ENCODE measurements around the gene CLEC2D. TPM values are rescaled to one million over a fixed set of nuclear protein-coding genes. Genes with fewer than 3 reads are reported as not detected.

CLEC2D gene
- total and polyA plus RNA-seq, 2 donors (not counting 3 experiments of a cell fraction or from before 2014, with no cell fraction given), result 1.8 to 4.1 TPM

- Histone ChIP-seq H3K9ac (replicated peaks; ENCODE audit: extremely low read depth, insufficient read depth, low read length) (no peak overlapping the region), H3K36me3 (ENCODE audit: control insufficient read depth in 2 of 2, extremely low read depth in 1 of 2, insufficient read depth in 2 of 2, low read length in 2 of 2) (no peaks in the 10 kb centered on the region), H2AFZ (ENCODE audit: low read depth, low read length) (no peak overlapping the region), H3K4me1 (ENCODE audit: control insufficient read depth, extremely low read depth, insufficient read depth, low read length) (peaks cover 9% of the 10 kb centered on the region), H3K27me3 (ENCODE audit: control insufficient read depth in 2 of 2, insufficient read depth in 2 of 2, low read length in 2 of 2) (no peaks in the 10 kb centered on the region), H3K9me3 (replicated peaks; ENCODE audit: control insufficient read depth, insufficient read depth, low read length) (no peaks in the 10 kb centered on the region), H3K79me2 (ENCODE audit: control insufficient read depth, insufficient read depth, low read length) (no peaks in the 10 kb centered on the region), H3K27ac (ENCODE audit: insufficient read depth, low read depth, low read length) (no peak overlapping the region), H3K4me2 (ENCODE audit: insufficient read depth, low read length) (no peak overlapping the region), H3K9me1 (replicated peaks; ENCODE audit: control insufficient read depth, extremely low read depth, insufficient read depth, low read length) (no peaks in the 10 kb centered on the region), H3K4me3 (replicated peaks in 1 of 3; ENCODE audit: insufficient read depth in 1 of 3, low read depth in 1 of 3, low read length in 3 of 3) (no peak overlapping the region), H4K20me1 (replicated peaks; ENCODE audit: control insufficient read depth, extremely low read depth, insufficient read depth, low read length) (no peaks in the 10 kb centered on the region)
- FAIRE-seq (no peak), DNase-seq (ENCODE audit: low read depth, low spot score) (no peak)
- intact Hi-C loops (cut with micrococcal nuclease) (no loop called here), dilution Hi-C loops (cut with MboI; ENCODE audit: extremely low pct_ligation_motif_present, low sequenced_read_pairs) (no loop called here)
- ChIA-PET POLR2A (no interaction called here), CTCF (interaction anchor here (1.8 kb wide), 1 partner anchor 11 kb away, joined by 6 read pairs; no protein-coding TSS in a partner anchor)
- no TSS peak for BruUV-seq (replicated peaks)
- TF ChIP-seq, protein P1, sequence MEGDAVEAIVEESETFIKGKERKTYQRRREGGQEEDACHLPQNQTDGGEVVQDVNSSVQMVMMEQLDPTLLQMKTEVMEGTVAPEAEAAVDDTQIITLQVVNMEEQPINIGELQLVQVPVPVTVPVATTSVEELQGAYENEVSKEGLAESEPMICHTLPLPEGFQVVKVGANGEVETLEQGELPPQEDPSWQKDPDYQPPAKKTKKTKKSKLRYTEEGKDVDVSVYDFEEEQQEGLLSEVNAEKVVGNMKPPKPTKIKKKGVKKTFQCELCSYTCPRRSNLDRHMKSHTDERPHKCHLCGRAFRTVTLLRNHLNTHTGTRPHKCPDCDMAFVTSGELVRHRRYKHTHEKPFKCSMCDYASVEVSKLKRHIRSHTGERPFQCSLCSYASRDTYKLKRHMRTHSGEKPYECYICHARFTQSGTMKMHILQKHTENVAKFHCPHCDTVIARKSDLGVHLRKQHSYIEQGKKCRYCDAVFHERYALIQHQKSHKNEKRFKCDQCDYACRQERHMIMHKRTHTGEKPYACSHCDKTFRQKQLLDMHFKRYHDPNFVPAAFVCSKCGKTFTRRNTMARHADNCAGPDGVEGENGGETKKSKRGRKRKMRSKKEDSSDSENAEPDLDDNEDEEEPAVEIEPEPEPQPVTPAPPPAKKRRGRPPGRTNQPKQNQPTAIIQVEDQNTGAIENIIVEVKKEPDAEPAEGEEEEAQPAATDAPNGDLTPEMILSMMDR (IDR thresholded peaks at IDR 0.05; ENCODE audit: extremely low read depth in 1 of 2, insufficient read depth in 1 of 2, low read depth in 1 of 2, low read length in 2 of 2), result no peak
- no peak for TF ChIP-seq GATA2 (IDR thresholded peaks at IDR 0.05; ENCODE audit: insufficient read depth, insufficient read length, low read depth, low read length)
- no peak for TF ChIP-seq EZH2 (IDR thresholded peaks at IDR 0.05; ENCODE audit: borderline replicate concordance, low read depth, low read length, severe bottlenecking)
- TF ChIP-seq MAX (IDR thresholded peaks at IDR 0.05; ENCODE audit: insufficient read depth, insufficient read length), result no peak
- no peak for TF ChIP-seq POLR2AphosphoS5 (IDR thresholded peaks at IDR 0.05; ENCODE audit: insufficient read depth, low read depth, low read length)
- no peak for TF ChIP-seq FOS (IDR thresholded peaks at IDR 0.05; ENCODE audit: borderline replicate concordance, insufficient read depth, low read length)
- TF ChIP-seq POLR2A (IDR thresholded peaks at IDR 0.05; ENCODE audit: low read depth, low read length), result no peak
These were observed 62.3 kb downstream of the CLEC2D start for GRCh38 chr12:9731797-9732196.

Measured in endothelial cell of umbilical vein (primary cell).